Uterus (tissue), 4 donors: ENCODE measurements around the gene PHC2. TPM values are rescaled to one million over a fixed set of nuclear protein-coding genes. Genes with fewer than 3 reads are reported as not detected.
A peak's percentile ranks its signal among the peaks of the same experiment; 100 is the strongest.

ENCODE experiments used
- DNase-seq, 2 donors: peaks; one replicate each; pipeline ENCODE4 v3.0.0-alpha.2; 2019 to 2020
- H3K27ac ChIP-seq, 2 donors: fragments of 200-600 bp; sonication (generic); 1 replicate in 1 of 2; 2 replicates in 1 of 2; pipeline ENCODE4 v1.5.1; 2016 to 2018
- H3K27me3 ChIP-seq, 2 donors: fragments of 200-600 bp; sonication (generic); one replicate each; pipeline ENCODE4 v1.5.1; 2018 to 2019; ENCODE audit warnings: control low read depth in 1 of 2
- H3K36me3 ChIP-seq, 2 donors: fragments of 200-600 bp; sonication (generic); one replicate each; pipeline ENCODE4 v1.5.1; 2019; ENCODE audit warnings: control low read depth in 1 of 2
- H3K4me1 ChIP-seq, 2 donors: fragments of 200-600 bp; sonication (generic); one replicate each; pipeline ENCODE4 v1.5.1; 2018 to 2019; ENCODE audit warnings: control low read depth in 1 of 2
- H3K4me3 ChIP-seq, 2 donors: fragments of 200-600 bp; sonication (generic); 1 replicate in 1 of 2; 2 replicates in 1 of 2; pipeline ENCODE4 v1.5.1; 2018 to 2019; ENCODE audit warnings: mild to moderate bottlenecking in 1 of 2
- H3K9me3 ChIP-seq, 2 donors: fragments of 200-600 bp; sonication (generic); one replicate each; pipeline ENCODE4 v1.5.1; 2019; ENCODE audit warnings: control low read depth in 1 of 2
- CTCF ChIP-seq, 4 experiments: fragments of 200-600 bp in 2 of 4; fragments of 450-650 bp in 2 of 4; sonication (generic) in 2 of 4; IDR thresholded peaks; one replicate each; pipeline ENCODE4 v1.5.1; 2016 to 2019; ENCODE audit warnings: antibody characterized with exemption in 4 of 4, mild to moderate bottlenecking in 2 of 4, moderate library complexity in 1 of 4
- POLR2A ChIP-seq, 2 donors: fragments of 450-650 bp; IDR thresholded peaks; one replicate each; pipeline ENCODE4 v1.6.1; 2016; ENCODE audit warnings: antibody characterized with exemption in 2 of 2, mild to moderate bottlenecking in 1 of 2, moderate library complexity in 1 of 2
- intact Hi-C: fragments of 100-400 bp; cut with DNase I; formaldehyde crosslinking; loops from one replicate; pipeline ENCODE4 v1.15.1; 2023; ENCODE audit warnings: low total_unique reads
- total RNA-seq, 4 donors: library from RNA; depleted of rRNA in 3 of 4; stranded (reverse); fragments of >200 nt in 3 of 4; gene quantifications; one replicate each; pipeline versions ENCODE4 v1.1.0 to v1.2.4, GENCODE V29; 2014 to 2023
- donor health status: DM: yes; HTN: yes; CAD: no.

PHC2 gene
- total RNA-seq, 4 donors from 2014 or later, result 51.5 to 203 (median 102) TPM

GRCh38 chr1:33354707-33355316, 76.1 kb downstream of the PHC2 start:
- TF ChIP-seq CTCF (IDR thresholded peaks at IDR 0.05) (no peak), POLR2A (IDR thresholded peaks at IDR 0.05) (no peak)
- no peaks in the 10 kb centered on the region for H3K4me1 ChIP-seq
- intact Hi-C loops, result no loop called here
- no peaks in the 10 kb centered on the region for H3K9me3 ChIP-seq
- no peaks in the 10 kb centered on the region for H3K36me3 ChIP-seq
- no peak overlapping the region for H3K4me3 ChIP-seq
- H3K27ac ChIP-seq, result no peak overlapping the region
- H3K27me3 ChIP-seq, result no peaks in the 10 kb centered on the region
- DNase-seq, result no peak

GRCh38 chr1:33353531-33353930, 77.4 kb downstream of the PHC2 start:
- Histone ChIP-seq H3K27ac (no peak overlapping the region), H3K4me3 (no peak overlapping the region), H3K9me3 (no peaks in the 10 kb centered on the region), H3K27me3 (no peaks in the 10 kb centered on the region), H3K4me1 (no peaks in the 10 kb centered on the region), H3K36me3 (no peaks in the 10 kb centered on the region)
- no peak for DNase-seq
- intact Hi-C loops, result no loop called here
- TF ChIP-seq POLR2A (IDR thresholded peaks at IDR 0.05) (no peak), CTCF (IDR thresholded peaks at IDR 0.05) (no peak)

GRCh38 chr1:33351281-33351660, 79.6 kb downstream of the PHC2 start:
- H3K36me3 ChIP-seq, result no peaks in the 10 kb centered on the region
- no peak overlapping the region for H3K4me3 ChIP-seq
- no peaks in the 10 kb centered on the region for H3K27me3 ChIP-seq
- H3K27ac ChIP-seq, result no peak overlapping the region
- no peak for TF ChIP-seq POLR2A (IDR thresholded peaks at IDR 0.05)
- no peak for TF ChIP-seq CTCF (IDR thresholded peaks at IDR 0.05)
- peaks cover 0 to under 1% of the 10 kb centered on the region in 2 donors for H3K4me1 ChIP-seq
- intact Hi-C loops, result no loop called here
- no peak for DNase-seq
- no peaks in the 10 kb centered on the region for H3K9me3 ChIP-seq

- Histone ChIP-seq H3K27ac (peak overlapping the region; percentile 75 to 99), H3K4me3 (peak overlapping the region; percentile 48 to 76), H3K4me1 (peaks cover 0 to 6% of the 10 kb centered on the region in 2 donors), H3K36me3 (no peaks in the 10 kb centered on the region), H3K9me3 (no peaks in the 10 kb centered on the region), H3K27me3 (no peaks in the 10 kb centered on the region)
- DNase-seq, result no peak
- TF ChIP-seq POLR2A (IDR thresholded peaks at IDR 0.05), result no peak
- no peak for TF ChIP-seq CTCF (IDR thresholded peaks at IDR 0.05)
- intact Hi-C loops, result no loop called here
Observed at GRCh38 chr1:33350611-33351280, 80.1 kb downstream of the PHC2 start.

- peak; percentile 46 to 73 for TF ChIP-seq POLR2A (IDR thresholded peaks at IDR 0.05)
- TF ChIP-seq CTCF (IDR thresholded peaks at IDR 0.05), result no peak
- Histone ChIP-seq H3K4me1 (peaks cover 3 to 6% of the 10 kb centered on the region in 2 donors), H3K9me3 (no peaks in the 10 kb centered on the region), H3K4me3 (peak overlapping the region; percentile 76 to 95), H3K27me3 (no peaks in the 10 kb centered on the region), H3K27ac (peak overlapping the region; percentile 99), H3K36me3 (no peaks in the 10 kb centered on the region)
- peak; percentile 85 to 88 for DNase-seq
- intact Hi-C loops, result no loop called here
Observed at GRCh38 chr1:33349778-33350610, 80.9 kb downstream of the PHC2 start.
